Stimulated activated naive CD8-positive, alpha-beta T cell treated with anti-CD3 and anti-CD28 coated beads, Interleukin-15, Interleukin-2, amounts not matched to agents 100 ng/mL and 50 ng/mL, for 24 hours (primary cell): ENCODE results near the gene CHRNA10.

ENCODE experiments used
- H3K27ac Mint-ChIP-seq: one replicate; pipeline ENCODE4 v1.8.0; 2021; ENCODE audit warnings: mild to moderate bottlenecking, mixed read lengths
- H3K27me3 Mint-ChIP-seq: one replicate; pipeline ENCODE4 v1.8.0; 2021; ENCODE audit warnings: mixed read lengths
- H3K36me3 Mint-ChIP-seq: one replicate; pipeline ENCODE4 v1.8.0; 2021; ENCODE audit warnings: low read depth, mixed read lengths
- H3K4me1 Mint-ChIP-seq: one replicate; pipeline ENCODE4 v1.8.0; 2021; ENCODE audit warnings: low read depth, mixed read lengths
- H3K4me3 Mint-ChIP-seq: one replicate; pipeline ENCODE4 v1.8.0; 2021; ENCODE audit warnings: mild to moderate bottlenecking, mixed read lengths
- H3K9me3 Mint-ChIP-seq: one replicate; pipeline ENCODE4 v1.8.0; 2021; ENCODE audit warnings: mixed read lengths

CHRNA10 gene

GRCh38 chr11:3671334-3672254 is at the start of gene CHRNA10:
TSS of gene CHRNA10 (minus strand) at chr11:3671384. CDS start at chr11:3671312, 72 bp downstream.
- Mint-ChIP-seq H3K27ac (peak within 1 kb of the TSS; percentile 47), H3K4me1 (no peaks in the 10 kb centered on the region), H3K9me3 (no peaks in the 10 kb centered on the region), H3K27me3 (no peaks in the 10 kb centered on the region), H3K36me3 (peaks cover 58% of the 10 kb centered on the region), H3K4me3 (no peak within 1 kb of the TSS)

- Mint-ChIP-seq H3K4me1 (peaks cover 4% of the 10 kb centered on the region), H3K9me3 (no peaks in the 10 kb centered on the region), H3K36me3 (peaks cover 61% of the 10 kb centered on the region), H3K27ac (no peak overlapping the region), H3K27me3 (no peaks in the 10 kb centered on the region), H3K4me3 (no peak overlapping the region)
Observed at GRCh38 chr11:3712274-3712673, 41.1 kb upstream of the CHRNA10 start.

GRCh38 chr11:3710485-3711259 is 39.5 kb upstream of the CHRNA10 start:
- peaks cover 4% of the 10 kb centered on the region for H3K4me1 Mint-ChIP-seq
- H3K9me3 Mint-ChIP-seq, result no peaks in the 10 kb centered on the region
- no peaks in the 10 kb centered on the region for H3K27me3 Mint-ChIP-seq
- peak overlapping the region; percentile 28 for H3K27ac Mint-ChIP-seq
- H3K36me3 Mint-ChIP-seq, result peaks cover 68% of the 10 kb centered on the region
- H3K4me3 Mint-ChIP-seq, result no peak overlapping the region

- Mint-ChIP-seq H3K9me3 (no peaks in the 10 kb centered on the region), H3K4me3 (no peak overlapping the region), H3K36me3 (peaks cover 71% of the 10 kb centered on the region), H3K27ac (no peak overlapping the region), H3K27me3 (no peaks in the 10 kb centered on the region), H3K4me1 (peaks cover 4% of the 10 kb centered on the region)
Observed at GRCh38 chr11:3709977-3710376, 38.8 kb upstream of the CHRNA10 start.

- Mint-ChIP-seq H3K27ac (no peak overlapping the region), H3K9me3 (no peaks in the 10 kb centered on the region), H3K27me3 (no peaks in the 10 kb centered on the region), H3K4me3 (no peak overlapping the region), H3K4me1 (peaks cover 4% of the 10 kb centered on the region), H3K36me3 (peaks cover 72% of the 10 kb centered on the region)
Observed at GRCh38 chr11:3707176-3707575, 36.0 kb upstream of the CHRNA10 start.

GRCh38 chr11:3703383-3703782 is 32.2 kb upstream of the CHRNA10 start:
- Mint-ChIP-seq H3K9me3 (no peaks in the 10 kb centered on the region), H3K27ac (peak overlapping the region; percentile 3), H3K4me3 (no peak overlapping the region), H3K4me1 (no peaks in the 10 kb centered on the region), H3K36me3 (peaks cover 76% of the 10 kb centered on the region), H3K27me3 (no peaks in the 10 kb centered on the region)

GRCh38 chr11:3700910-3701309 is 29.7 kb upstream of the CHRNA10 start:
- peak overlapping the region; percentile 16 for H3K27ac Mint-ChIP-seq
- H3K4me1 Mint-ChIP-seq, result no peaks in the 10 kb centered on the region
- H3K9me3 Mint-ChIP-seq, result no peaks in the 10 kb centered on the region
- H3K36me3 Mint-ChIP-seq, result peaks cover 69% of the 10 kb centered on the region
- H3K4me3 Mint-ChIP-seq, result no peak overlapping the region
- H3K27me3 Mint-ChIP-seq, result no peaks in the 10 kb centered on the region

- Mint-ChIP-seq H3K9me3 (no peaks in the 10 kb centered on the region), H3K27me3 (no peaks in the 10 kb centered on the region), H3K4me1 (no peaks in the 10 kb centered on the region), H3K36me3 (peaks cover 70% of the 10 kb centered on the region), H3K4me3 (no peak overlapping the region), H3K27ac (no peak overlapping the region)
Observed at GRCh38 chr11:3700410-3700809, 29.2 kb upstream of the CHRNA10 start.

GRCh38 chr11:3686751-3687150 is 15.6 kb upstream of the CHRNA10 start:
- H3K27ac Mint-ChIP-seq, result no peak overlapping the region

GRCh38 chr11:3685923-3686322 is 14.7 kb upstream of the CHRNA10 start:
- H3K27ac Mint-ChIP-seq, result no peak overlapping the region
- H3K9me3 Mint-ChIP-seq, result no peaks in the 10 kb centered on the region
- H3K27me3 Mint-ChIP-seq, result no peaks in the 10 kb centered on the region
- no peaks in the 10 kb centered on the region for H3K4me1 Mint-ChIP-seq
- no peak overlapping the region for H3K4me3 Mint-ChIP-seq
- peaks cover 69% of the 10 kb centered on the region for H3K36me3 Mint-ChIP-seq

More at GRCh38 chr11:3686751-3687150, 15.6 kb upstream of the CHRNA10 start:
- Mint-ChIP-seq H3K36me3 (peaks cover 64% of the 10 kb centered on the region), H3K4me1 (no peaks in the 10 kb centered on the region), H3K4me3 (no peak overlapping the region), H3K9me3 (no peaks in the 10 kb centered on the region), H3K27me3 (no peaks in the 10 kb centered on the region)

- Mint-ChIP-seq H3K27me3 (no peaks in the 10 kb centered on the region), H3K9me3 (no peaks in the 10 kb centered on the region), H3K36me3 (peaks cover 73% of the 10 kb centered on the region), H3K4me3 (no peak overlapping the region), H3K27ac (no peak overlapping the region), H3K4me1 (no peaks in the 10 kb centered on the region)
Observed at GRCh38 chr11:3684819-3685172, 13.6 kb upstream of the CHRNA10 start.

- no peaks in the 10 kb centered on the region for H3K9me3 Mint-ChIP-seq
- no peaks in the 10 kb centered on the region for H3K4me1 Mint-ChIP-seq
- H3K36me3 Mint-ChIP-seq, result peaks cover 77% of the 10 kb centered on the region
- H3K4me3 Mint-ChIP-seq, result no peak overlapping the region
- H3K27me3 Mint-ChIP-seq, result no peaks in the 10 kb centered on the region
- H3K27ac Mint-ChIP-seq, result no peak overlapping the region
Observed at GRCh38 chr11:3684129-3684818, 13.1 kb upstream of the CHRNA10 start.

- Mint-ChIP-seq H3K27me3 (no peaks in the 10 kb centered on the region), H3K9me3 (no peaks in the 10 kb centered on the region), H3K27ac (no peak overlapping the region), H3K36me3 (peaks cover 86% of the 10 kb centered on the region), H3K4me3 (no peak overlapping the region), H3K4me1 (no peaks in the 10 kb centered on the region)
Observed at GRCh38 chr11:3683039-3683438, 11.9 kb upstream of the CHRNA10 start.

GRCh38 chr11:3679077-3679476 is 7.9 kb upstream of the CHRNA10 start:
- H3K27me3 Mint-ChIP-seq, result no peaks in the 10 kb centered on the region
- H3K27ac Mint-ChIP-seq, result no peak overlapping the region
- H3K36me3 Mint-ChIP-seq, result peaks cover 83% of the 10 kb centered on the region
- no peaks in the 10 kb centered on the region for H3K4me1 Mint-ChIP-seq
- H3K9me3 Mint-ChIP-seq, result no peaks in the 10 kb centered on the region
- no peak overlapping the region for H3K4me3 Mint-ChIP-seq

- Mint-ChIP-seq H3K4me3 (no peak overlapping the region), H3K27ac (no peak overlapping the region), H3K27me3 (no peaks in the 10 kb centered on the region), H3K9me3 (no peaks in the 10 kb centered on the region), H3K36me3 (peaks cover 83% of the 10 kb centered on the region), H3K4me1 (no peaks in the 10 kb centered on the region)
Observed at GRCh38 chr11:3675971-3676370, 4.8 kb upstream of the CHRNA10 start.
